SU-DHL-6 (cell line): ENCODE measurements around the gene MYOD1.

Experiments
- H2AFZ ChIP-seq: fragments of 200-600 bp; sonication (generic); 2 replicates; pipeline ENCODE4 v1.6.1; 2014; ENCODE audit warnings: low read depth, mild to moderate bottlenecking, moderate library complexity, mixed read lengths, antibody characterized with exemption, low read length; ENCODE audit not compliant: severe bottlenecking
- H3F3A ChIP-seq: fragments of 200-600 bp; shearing (Covaris generic); 2 replicates; pipeline ENCODE4 v1.6.0; 2016; ENCODE audit warnings: antibody characterized with exemption, mild to moderate bottlenecking; ENCODE audit not compliant: insufficient read depth
- H3K27ac ChIP-seq: fragments of 200-600 bp; sonication (generic); 2 replicates; pipeline ENCODE4 v1.5.1; 2016; ENCODE audit warnings: low read depth, mild to moderate bottlenecking, low read length, moderate library complexity, mixed read lengths
- H3K27me3 ChIP-seq: fragments of 200-600 bp; sonication (generic), shearing (Covaris generic); 2 replicates; pipeline ENCODE4 v1.6.0; 2014; ENCODE audit warnings: mild to moderate bottlenecking, low read length
- H3K36me3 ChIP-seq: fragments of 200-600 bp; sonication (generic); 2 replicates; pipeline ENCODE4 v1.6.1; 2014; ENCODE audit warnings: mild to moderate bottlenecking, low read length, mixed read lengths
- H3K4me2 ChIP-seq: fragments of 300-600, 200-600 bp; shearing (Covaris generic), sonication (generic); 2 replicates; pipeline ENCODE4 v1.6.0; 2014; ENCODE audit warnings: low read length, low read depth, mild to moderate bottlenecking; ENCODE audit not compliant: poor library complexity, severe bottlenecking
- H3K4me3 ChIP-seq: fragments of 200-600 bp; sonication (generic); 2 replicates; pipeline ENCODE4 v1.5.1; 2014; ENCODE audit warnings: antibody characterized with exemption, low read length, mild to moderate bottlenecking, mixed read lengths; ENCODE audit not compliant: insufficient read depth, poor library complexity, severe bottlenecking
- H3K79me2 ChIP-seq: fragments of 200-600 bp; sonication (generic); 2 replicates; pipeline ENCODE4 v1.6.1; 2014; ENCODE audit warnings: mild to moderate bottlenecking, low read length, moderate library complexity; ENCODE audit not compliant: insufficient read depth
- H3K9ac ChIP-seq: fragments of 200-600 bp; sonication (generic); 2 replicates; pipeline ENCODE4 v1.7.0; 2014; ENCODE audit warnings: mild to moderate bottlenecking, low read length
- H3K9me2 ChIP-seq: fragments of 200-600 bp; sonication (generic); replicated peaks from 2 replicates; pipeline ENCODE4 v1.6.1; 2014; ENCODE audit warnings: low read length; ENCODE audit not compliant: insufficient read depth
- H3K9me3 ChIP-seq: fragments of 200-600 bp; sonication (generic); 2 replicates; pipeline ENCODE4 v1.6.1; 2014; ENCODE audit warnings: low read length, mixed read lengths; ENCODE audit not compliant: insufficient read depth
- H4K20me1 ChIP-seq: fragments of 200-600 bp; sonication (generic); 2 replicates; pipeline ENCODE4 v1.6.1; 2014; ENCODE audit warnings: low read depth, mild to moderate bottlenecking, antibody characterized with exemption, low read length, moderate library complexity, mixed read lengths
- CTCF ChIP-seq: fragments of 200-600 bp; sonication (generic); IDR thresholded peaks from one replicate; pipeline ENCODE4 v1.5.1; 2017; ENCODE audit warnings: antibody characterized with exemption, mild to moderate bottlenecking, low read length, moderate library complexity; ENCODE audit not compliant: insufficient read depth, poor library complexity, severe bottlenecking
- EZH2phosphoT487 ChIP-seq: fragments of 200-600 bp; sonication (generic), shearing (Covaris generic); conservative IDR thresholded peaks from 2 replicates; pipeline ENCODE4 v1.6.1; 2018; ENCODE audit warnings: mild to moderate bottlenecking, antibody characterized with exemption, low read length, moderate library complexity, mixed read lengths

Gene MYOD1

DNA sequence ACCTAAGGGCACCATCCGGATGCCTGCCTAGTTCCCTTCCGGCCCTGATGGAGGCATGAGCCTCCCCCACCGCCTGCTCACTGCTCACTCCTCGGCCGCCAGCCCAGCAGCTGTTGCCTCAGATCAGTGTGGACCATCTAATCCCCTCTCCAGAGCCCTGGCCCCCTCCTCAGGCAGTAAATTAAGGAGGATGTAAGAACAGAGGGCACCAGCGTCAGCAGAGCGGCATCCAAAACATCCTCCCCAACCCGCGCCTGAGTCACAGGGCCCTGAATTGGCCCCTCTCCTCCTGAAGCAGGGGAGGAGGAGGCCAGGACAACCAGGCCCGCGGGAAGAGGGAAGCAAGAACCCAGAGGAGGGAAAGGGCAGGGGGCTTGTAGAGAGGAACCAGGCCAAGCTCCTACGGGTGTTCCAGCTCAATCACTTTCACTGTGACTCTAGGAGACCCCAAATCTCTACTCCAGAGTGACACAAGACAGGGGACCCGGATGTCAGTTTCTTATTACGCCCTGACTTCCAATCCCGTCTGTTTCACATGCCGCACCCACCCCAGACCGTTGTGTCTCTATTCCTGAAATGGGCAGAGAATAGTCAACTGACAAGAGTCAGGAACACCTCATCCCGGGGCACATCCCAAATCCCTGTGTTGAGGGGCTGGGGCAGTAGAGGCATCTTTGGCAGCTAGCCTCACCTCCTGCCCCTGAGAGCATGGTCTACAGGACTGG lies 31.3 kb upstream of the MYOD1 start:
- H4K20me1 ChIP-seq, result no peaks in the 10 kb centered on the region
- no peaks in the 10 kb centered on the region for H3K9me2 ChIP-seq
- no peaks in the 10 kb centered on the region for H3K9me3 ChIP-seq
- no peaks in the 10 kb centered on the region for H3K36me3 ChIP-seq
- H3K79me2 ChIP-seq, result no peaks in the 10 kb centered on the region
- no peak overlapping the region for H3K27ac ChIP-seq
- no peak overlapping the region for H3K4me3 ChIP-seq
- no peak overlapping the region for H3K4me2 ChIP-seq
- TF ChIP-seq CTCF, result no peak
- TF ChIP-seq EZH2phosphoT487, result no peak
- H3K27me3 ChIP-seq, result no peaks in the 10 kb centered on the region; the same call in 1 of the 2 replicates
- H3F3A ChIP-seq, result no peaks in the 10 kb centered on the region
- no peak overlapping the region for H3K9ac ChIP-seq
- no peak overlapping the region for H2AFZ ChIP-seq

DNA sequence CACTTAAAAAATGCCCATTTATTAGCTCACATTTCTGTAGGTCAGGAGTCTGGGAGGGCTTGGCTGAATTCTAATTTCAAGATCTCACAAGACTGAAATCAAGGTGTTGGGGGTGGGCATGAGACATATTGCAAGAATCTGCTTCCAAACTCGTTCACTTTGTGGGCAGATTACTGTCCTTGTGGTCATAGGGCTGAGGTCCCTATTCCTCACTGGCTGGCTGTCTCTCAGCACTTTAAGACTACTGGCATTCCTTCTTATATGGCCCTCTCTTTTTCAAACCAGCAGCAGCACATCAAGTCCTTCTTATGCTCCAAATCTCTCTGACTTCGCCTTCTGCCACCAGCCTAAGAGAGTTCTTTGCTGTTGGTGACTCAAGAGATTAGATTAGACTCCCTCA lies 27.8 kb upstream of the MYOD1 start:
- H3K27me3 ChIP-seq, result no peaks in the 10 kb centered on the region; the same call in 1 of the 2 replicates
- no peaks in the 10 kb centered on the region for H3K79me2 ChIP-seq
- H3K36me3 ChIP-seq, result no peaks in the 10 kb centered on the region
- no peak overlapping the region for H3K4me2 ChIP-seq
- no peak for TF ChIP-seq EZH2phosphoT487
- no peak for TF ChIP-seq CTCF
- H4K20me1 ChIP-seq, result no peaks in the 10 kb centered on the region
- H3K9me2 ChIP-seq, result no peaks in the 10 kb centered on the region
- H3F3A ChIP-seq, result no peaks in the 10 kb centered on the region
- no peak overlapping the region for H3K27ac ChIP-seq
- H3K4me3 ChIP-seq, result no peak overlapping the region
- no peak overlapping the region for H3K9ac ChIP-seq
- H3K9me3 ChIP-seq, result no peaks in the 10 kb centered on the region
- H2AFZ ChIP-seq, result no peak overlapping the region

DNA sequence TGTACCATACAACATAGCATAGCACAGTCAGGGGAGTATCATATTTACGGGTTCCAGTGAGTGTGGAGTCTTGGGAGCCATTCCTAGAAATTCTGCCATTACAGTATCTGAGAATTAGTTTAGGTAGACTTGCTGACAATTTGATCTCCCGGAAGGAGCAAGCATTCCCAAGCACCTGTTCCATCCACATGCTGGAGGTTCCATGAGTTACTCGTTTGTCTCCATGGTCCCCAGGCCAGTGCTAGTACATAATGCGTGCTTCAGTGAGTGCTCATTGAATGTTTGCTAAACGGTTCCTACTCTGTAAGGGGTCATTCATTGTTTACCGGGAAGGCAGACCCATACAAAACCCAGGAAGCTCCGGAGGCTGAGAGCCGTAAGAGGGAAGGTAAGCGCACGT lies 27.4 kb upstream of the MYOD1 start:
- no peak for TF ChIP-seq CTCF
- TF ChIP-seq EZH2phosphoT487, result no peak
- Histone ChIP-seq H3K4me2 (no peak overlapping the region), H3F3A (no peaks in the 10 kb centered on the region), H3K27me3 (no peaks in the 10 kb centered on the region; the same call in 1 of the 2 replicates), H3K9ac (no peak overlapping the region), H3K36me3 (no peaks in the 10 kb centered on the region), H4K20me1 (no peaks in the 10 kb centered on the region), H3K27ac (no peak overlapping the region), H3K9me2 (no peaks in the 10 kb centered on the region), H2AFZ (no peak overlapping the region), H3K4me3 (no peak overlapping the region), H3K79me2 (no peaks in the 10 kb centered on the region), H3K9me3 (no peaks in the 10 kb centered on the region)
